ENCODE measurements around the gene LTB4R2. TPM values are rescaled to one million over a fixed set of nuclear protein-coding genes. Genes with fewer than 3 reads are reported as not detected.

The LTB4R2 gene
- total RNA-seq, 2 donors from 2014 or later = 19.5 to 27.3 TPM

- Histone ChIP-seq H3K27ac (no peak overlapping the region), H3K9me3 (no peaks in the 10 kb centered on the region), H3K4me1 (replicated peaks) (peaks cover 8% of the 10 kb centered on the region), H3K36me3 (peaks cover 15 to 26% of the 10 kb centered on the region in 2 donors), H3K4me3 (no peak overlapping the region), H3K27me3 (replicated peaks; ENCODE audit: insufficient read depth) (no peaks in the 10 kb centered on the region)
- no peak for TF ChIP-seq POLR2A (IDR thresholded peaks at IDR 0.05)
- no peak for TF ChIP-seq CTCF (IDR thresholded peaks at IDR 0.05)
- no peak for TF ChIP-seq POLR2AphosphoS5 (IDR thresholded peaks at IDR 0.05)
- no peak for DNase-seq (ENCODE audit: low spot score)
- WGBS = 96% methylated on average over 11 of the region's 11 CpGs
- intact Hi-C loops (cut with DNase I) = no loop called here
Observed at GRCh38 chr14:24304019-24304387, 5.9 kb upstream of the LTB4R2 start.

GRCh38 chr14:24307156-24307574 lies 2.8 kb upstream of the LTB4R2 start:
- no peaks in the 10 kb centered on the region for H3K9me3 ChIP-seq
- H3K27me3 ChIP-seq (replicated peaks; ENCODE audit: insufficient read depth) = no peaks in the 10 kb centered on the region
- DNase-seq (ENCODE audit: low spot score) = no peak
- intact Hi-C loops (cut with DNase I) = no loop called here
- peaks cover 8% of the 10 kb centered on the region for H3K4me1 ChIP-seq (replicated peaks)
- peaks cover 14 to 25% of the 10 kb centered on the region in 2 donors for H3K36me3 ChIP-seq
- no peak overlapping the region for H3K27ac ChIP-seq
- TF ChIP-seq CTCF (IDR thresholded peaks at IDR 0.05) (no peak), POLR2AphosphoS5 (IDR thresholded peaks at IDR 0.05) (no peak), POLR2A (IDR thresholded peaks at IDR 0.05) (no peak)
- 82% methylated on average over 11 of the region's 11 CpGs for WGBS
- no peak overlapping the region for H3K4me3 ChIP-seq

- H3K27ac ChIP-seq = no peak within 1 kb of the TSS
- intact Hi-C loops (cut with DNase I) = no loop called here
- peak; percentile 28 for DNase-seq (ENCODE audit: low spot score)
Observed at GRCh38 chr14:24307575-24308341, 2.2 kb upstream of the LTB4R2 start, which contains the start of gene CIDEB. Gene CIDEB, minus strand, starts transcription at chr14:24307977. Its CDS starts 119 bp downstream, at chr14:24307858.

GRCh38 chr14:24308342-24309124 lies 1.4 kb upstream of the LTB4R2 start:
- WGBS = 77% methylated on average over 7 of the region's 7 CpGs
- Histone ChIP-seq H3K9me3 (no peaks in the 10 kb centered on the region), H3K4me1 (replicated peaks) (peaks cover 8% of the 10 kb centered on the region), H3K4me3 (no peak overlapping the region), H3K27me3 (replicated peaks; ENCODE audit: insufficient read depth) (no peaks in the 10 kb centered on the region), H3K36me3 (peaks cover 7 to 18% of the 10 kb centered on the region in 2 donors), H3K27ac (no peak overlapping the region)
- TF ChIP-seq POLR2AphosphoS5 (IDR thresholded peaks at IDR 0.05) = no peak
- intact Hi-C loops (cut with DNase I) = no loop called here
- no peak for DNase-seq (ENCODE audit: low spot score)

More at GRCh38 chr14:24307575-24308341, 2.2 kb upstream of the LTB4R2 start, which contains the start of gene CIDEB:
- H3K36me3 ChIP-seq = peaks cover 8 to 19% of the 10 kb centered on the region in 2 donors
- H3K4me1 ChIP-seq (replicated peaks) = peaks cover 8% of the 10 kb centered on the region
- WGBS = 57% methylated on average over 6 of the region's 6 CpGs
- H3K27me3 ChIP-seq (replicated peaks; ENCODE audit: insufficient read depth) = no peaks in the 10 kb centered on the region
- H3K9me3 ChIP-seq = no peaks in the 10 kb centered on the region
- H3K4me3 ChIP-seq = no peak within 1 kb of the TSS
- TF ChIP-seq CTCF (IDR thresholded peaks at IDR 0.05) = peak; percentile 66 to 90 (median 74)
- TF ChIP-seq POLR2A (IDR thresholded peaks at IDR 0.05) = no peak
- no peak for TF ChIP-seq POLR2AphosphoS5 (IDR thresholded peaks at IDR 0.05)

- H3K36me3 ChIP-seq = peaks cover 0 to 4% of the 10 kb centered on the region in 2 donors
- intact Hi-C loops (cut with DNase I) = no loop called here
- H3K9me3 ChIP-seq = no peaks in the 10 kb centered on the region
- H3K27me3 ChIP-seq (replicated peaks; ENCODE audit: insufficient read depth) = no peaks in the 10 kb centered on the region
- TF ChIP-seq POLR2AphosphoS5 (IDR thresholded peaks at IDR 0.05) = no peak
- TF ChIP-seq CTCF (IDR thresholded peaks at IDR 0.05) = no peak
- no peak for TF ChIP-seq POLR2A (IDR thresholded peaks at IDR 0.05)
- H3K27ac ChIP-seq = peak overlapping the region; percentile 73 to 83
- 14% methylated on average over 5 of the region's 5 CpGs for WGBS
- H3K4me1 ChIP-seq (replicated peaks) = peaks cover 8% of the 10 kb centered on the region
- H3K4me3 ChIP-seq = peak overlapping the region; percentile 34 to 39
- DNase-seq (ENCODE audit: low spot score) = no peak
Observed at GRCh38 chr14:24310265-24310645, 315 bp downstream of the LTB4R2 start.

Measured in prostate gland (tissue), 2 donors.